Trophoblast cell (in vitro differentiated cells and primary cell): ENCODE results near the gene CCT6B.

ENCODE experiments used
- DNase-seq, 2 donors: peaks; one replicate each; pipeline ENCODE4 v3.0.0-alpha.2; 2016
- H2AFZ ChIP-seq: 2 replicates; pipeline ENCODE4 v1.6.1; 2013; ENCODE audit warnings: low read length, moderate library complexity, mild to moderate bottlenecking; ENCODE audit not compliant: insufficient read depth, poor library complexity
- H2AK5ac ChIP-seq: 2 replicates; pipeline ENCODE4 v1.6.1; 2013; ENCODE audit warnings: mild to moderate bottlenecking, low read length
- H2BK120ac ChIP-seq: 2 replicates; pipeline ENCODE4 v1.6.1; 2013; ENCODE audit warnings: low read length, mild to moderate bottlenecking, moderate library complexity; ENCODE audit not compliant: insufficient read depth, poor library complexity
- H2BK12ac ChIP-seq: 2 replicates; pipeline ENCODE4 v1.6.1; 2013; ENCODE audit warnings: mild to moderate bottlenecking, low read length, moderate library complexity
- H2BK5ac ChIP-seq: 2 replicates; pipeline ENCODE4 v1.6.1; 2013; ENCODE audit warnings: low read length, low read depth, moderate library complexity, mild to moderate bottlenecking; ENCODE audit not compliant: poor library complexity
- H3K14ac ChIP-seq: 2 replicates; pipeline ENCODE4 v1.6.1; 2013; ENCODE audit warnings: mild to moderate bottlenecking, low read length
- H3K18ac ChIP-seq: 2 replicates; pipeline ENCODE4 v1.6.1; 2013; ENCODE audit warnings: mild to moderate bottlenecking, low read length
- H3K23ac ChIP-seq: 2 replicates; pipeline ENCODE4 v1.6.1; 2013; ENCODE audit warnings: low read length
- H3K27ac ChIP-seq: 2 replicates; pipeline ENCODE4 v1.5.1; 2013; ENCODE audit warnings: low read depth, mild to moderate bottlenecking, inconsistent platforms, low read length, moderate library complexity
- H3K27me3 ChIP-seq: 2 replicates; pipeline ENCODE4 v1.6.1; 2013; ENCODE audit warnings: inconsistent platforms, mild to moderate bottlenecking, low read length, moderate library complexity; ENCODE audit not compliant: insufficient read depth
- H3K36me3 ChIP-seq, 2 experiments: 1 replicate in 1 of 2; 2 replicates in 1 of 2; pipeline ENCODE4 v1.6.1; 2013; ENCODE audit warnings: low read length in 2 of 2, mild to moderate bottlenecking in 2 of 2, moderate library complexity in 1 of 2; ENCODE audit not compliant: insufficient read depth in 2 of 2, control insufficient read depth in 1 of 2
- H3K4ac ChIP-seq: 2 replicates; pipeline ENCODE4 v1.6.1; 2013; ENCODE audit warnings: low read depth, mild to moderate bottlenecking, low read length, moderate library complexity
- H3K4me1 ChIP-seq, 2 experiments: 1 replicate in 1 of 2; 2 replicates in 1 of 2; pipeline ENCODE4 v1.6.1; 2013; ENCODE audit warnings: low read length in 2 of 2, mild to moderate bottlenecking in 2 of 2, moderate library complexity in 1 of 2; ENCODE audit not compliant: insufficient read depth in 2 of 2, control insufficient read depth in 1 of 2
- H3K4me2 ChIP-seq: 2 replicates; pipeline ENCODE4 v1.6.1; 2013; ENCODE audit warnings: inconsistent platforms, mild to moderate bottlenecking, low read length, moderate library complexity
- H3K4me3 ChIP-seq: 2 replicates; pipeline ENCODE4 v1.5.1; 2013; ENCODE audit warnings: mild to moderate bottlenecking, low read depth, low read length, inconsistent platforms
- H3K79me1 ChIP-seq: one replicate; pipeline ENCODE4 v1.6.1; 2013; ENCODE audit warnings: low read length
- H3K79me2 ChIP-seq: 2 replicates; pipeline ENCODE4 v1.6.1; 2013; ENCODE audit warnings: low read length, mild to moderate bottlenecking; ENCODE audit not compliant: control insufficient read depth, insufficient read depth, poor library complexity
- H3K9ac ChIP-seq: 2 replicates; pipeline ENCODE4 v1.6.1; 2013; ENCODE audit warnings: mild to moderate bottlenecking, low read length
- H3K9me3 ChIP-seq: 2 replicates; pipeline ENCODE4 v1.6.1; 2013; ENCODE audit warnings: low read depth, mild to moderate bottlenecking, control low read depth, inconsistent platforms, low read length; ENCODE audit not compliant: insufficient read depth
- H4K12ac ChIP-seq: 2 replicates; pipeline ENCODE4 v1.6.1; 2013; ENCODE audit warnings: low read depth, mild to moderate bottlenecking, low read length, moderate library complexity
- H4K8ac ChIP-seq: 2 replicates; pipeline ENCODE4 v1.6.1; 2013; ENCODE audit warnings: low read depth, mild to moderate bottlenecking, low read length, moderate library complexity
- H4K91ac ChIP-seq: one replicate; pipeline ENCODE4 v1.6.1; 2013; ENCODE audit warnings: low read depth, mild to moderate bottlenecking, low read length, moderate library complexity
- WGBS: extraction: QIAGEN DNeasy Blood & Tissue Kit; methylation state at CpG from one replicate; pipeline ENCODE4 v1.1.7; 2013; ENCODE audit warnings: missing lambda C conversion rate; ENCODE audit not compliant: insufficient read length, insufficient coverage; ENCODE audit errors: extremely low coverage; 5-methylcytosine and 5-hydroxymethylcytosine counted together

The CCT6B gene

GRCh38 chr17:34993031-34993430 lies 31.8 kb upstream of the CCT6B start:
- no peak overlapping the region for H2BK5ac ChIP-seq
- no peak overlapping the region for H2BK12ac ChIP-seq
- H2AFZ ChIP-seq, result no peak overlapping the region
- H3K9ac ChIP-seq, result no peak overlapping the region
- WGBS, result no CpG with 5 or more reads among the region's 2 CpGs
- no peak overlapping the region for H4K91ac ChIP-seq
- no peak overlapping the region for H3K23ac ChIP-seq
- DNase-seq, result no peak
- no peak overlapping the region for H3K4ac ChIP-seq
- no peak overlapping the region for H3K4me2 ChIP-seq
- no peak overlapping the region for H3K14ac ChIP-seq
- H3K27ac ChIP-seq, result no peak overlapping the region
- H4K12ac ChIP-seq, result no peak overlapping the region
- no peaks in the 10 kb centered on the region for H3K79me1 ChIP-seq
- H2AK5ac ChIP-seq, result no peak overlapping the region
- H3K79me2 ChIP-seq, result no peaks in the 10 kb centered on the region
- no peak overlapping the region for H3K18ac ChIP-seq
- H4K8ac ChIP-seq, result no peak overlapping the region
- H3K27me3 ChIP-seq, result no peaks in the 10 kb centered on the region
- H2BK120ac ChIP-seq, result no peak overlapping the region
- H3K36me3 ChIP-seq, result peaks cover 42 to 87% of the 10 kb centered on the region in 2 experiments
- no peaks in the 10 kb centered on the region for H3K4me1 ChIP-seq
- H3K4me3 ChIP-seq, result no peak overlapping the region
- H3K9me3 ChIP-seq, result no peaks in the 10 kb centered on the region

DNA sequence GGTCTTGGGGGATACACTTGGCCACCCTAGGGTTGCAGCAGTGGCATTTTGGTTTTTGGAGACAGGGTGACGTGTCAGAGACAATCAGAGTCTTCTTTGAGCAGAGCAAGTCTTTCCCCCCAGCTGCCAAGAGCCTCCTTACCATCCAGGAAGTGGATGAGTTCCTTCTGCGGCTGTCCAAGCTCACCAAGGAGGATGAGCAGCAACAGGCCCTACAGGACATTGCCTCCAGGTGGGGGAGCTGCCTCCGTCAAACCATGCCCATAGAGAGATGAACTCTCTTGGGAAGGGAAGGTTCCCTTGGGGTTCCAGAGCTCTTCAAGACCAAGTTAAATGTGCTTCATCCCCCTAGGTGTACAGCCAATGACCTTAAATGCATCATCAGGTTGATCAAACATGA lies 30.3 kb upstream of the CCT6B start:
- Histone ChIP-seq H2BK5ac (no peak overlapping the region), H3K27me3 (no peaks in the 10 kb centered on the region), H4K91ac (no peak overlapping the region), H4K12ac (no peak overlapping the region), H3K27ac (no peak overlapping the region), H2AFZ (no peak overlapping the region), H3K4me3 (no peak overlapping the region), H3K14ac (no peak overlapping the region), H3K36me3 (peaks cover 38 to 75% of the 10 kb centered on the region in 2 experiments), H2BK12ac (no peak overlapping the region), H3K23ac (no peak overlapping the region), H3K4me2 (no peak overlapping the region), H2AK5ac (no peak overlapping the region), H3K9me3 (no peaks in the 10 kb centered on the region), H3K4ac (no peak overlapping the region), H3K18ac (no peak overlapping the region), H3K79me2 (no peaks in the 10 kb centered on the region), H2BK120ac (no peak overlapping the region), H3K79me1 (no peaks in the 10 kb centered on the region), H4K8ac (no peak overlapping the region), H3K4me1 (no peaks in the 10 kb centered on the region), H3K9ac (no peak overlapping the region)
- no CpG with 5 or more reads among the region's 3 CpGs for WGBS
- DNase-seq, result no peak

- Histone ChIP-seq H2BK12ac (no peak overlapping the region), H2AK5ac (no peak overlapping the region), H3K9me3 (no peaks in the 10 kb centered on the region), H3K27ac (no peak overlapping the region), H2BK5ac (no peak overlapping the region), H3K79me2 (no peaks in the 10 kb centered on the region), H2BK120ac (no peak overlapping the region), H4K91ac (no peak overlapping the region), H3K4ac (no peak overlapping the region), H2AFZ (no peak overlapping the region), H3K27me3 (no peaks in the 10 kb centered on the region), H4K12ac (no peak overlapping the region), H3K9ac (no peak overlapping the region), H3K18ac (no peak overlapping the region), H3K14ac (no peak overlapping the region), H3K4me1 (no peaks in the 10 kb centered on the region), H3K4me2 (no peak overlapping the region), H3K79me1 (no peaks in the 10 kb centered on the region), H4K8ac (no peak overlapping the region), H3K23ac (no peak overlapping the region), H3K36me3 (peaks cover 37 to 71% of the 10 kb centered on the region in 2 experiments), H3K4me3 (no peak overlapping the region)
- WGBS, result no CpG with 5 or more reads among the region's 6 CpGs
- DNase-seq, result no peak
Measured at GRCh38 chr17:34990921-34991365, 29.7 kb upstream of the CCT6B start.

DNA sequence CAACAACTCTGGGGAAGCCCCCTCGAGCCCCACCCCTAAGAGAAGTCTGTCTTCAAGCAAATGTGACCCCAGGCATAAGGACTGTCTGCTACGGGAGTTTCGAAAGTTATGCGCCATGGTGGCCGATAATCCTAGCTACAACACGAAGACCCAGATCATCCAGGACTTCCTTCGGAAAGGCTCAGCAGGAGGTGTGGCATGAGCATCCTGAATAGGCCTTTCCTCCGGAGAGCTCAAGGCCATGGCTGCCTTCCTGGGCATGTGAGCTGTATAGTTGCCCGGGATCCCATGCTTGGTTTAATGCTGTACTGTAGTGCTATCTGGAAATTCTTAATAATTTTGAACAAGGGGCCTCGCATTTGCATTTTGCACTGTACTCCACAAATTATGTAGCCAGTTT lies 28.2 kb upstream of the CCT6B start:
- Histone ChIP-seq H3K27me3 (no peaks in the 10 kb centered on the region), H3K4me1 (no peaks in the 10 kb centered on the region), H3K36me3 (peaks cover 28 to 62% of the 10 kb centered on the region in 2 experiments), H3K9ac (no peak overlapping the region), H3K9me3 (no peaks in the 10 kb centered on the region), H3K18ac (no peak overlapping the region), H3K27ac (no peak overlapping the region), H3K4ac (no peak overlapping the region), H2BK5ac (no peak overlapping the region), H3K79me1 (no peaks in the 10 kb centered on the region), H3K14ac (no peak overlapping the region), H3K79me2 (no peaks in the 10 kb centered on the region), H2AFZ (no peak overlapping the region), H3K4me2 (no peak overlapping the region), H3K23ac (no peak overlapping the region), H4K12ac (no peak overlapping the region), H3K4me3 (no peak overlapping the region), H4K8ac (no peak overlapping the region), H4K91ac (no peak overlapping the region), H2BK12ac (no peak overlapping the region), H2AK5ac (no peak overlapping the region), H2BK120ac (no peak overlapping the region)
- no CpG with 5 or more reads among the region's 10 CpGs for WGBS
- no peak for DNase-seq
